GM12878 (cell line): ENCODE results near the gene APPBP2.

ENCODE experiments used
- CTCF ChIP-seq, 3 experiments: IDR thresholded peaks in 2 of 3; conservative IDR thresholded peaks in 1 of 3; 2 replicates each; pipeline ENCODE4 v1.5.1; 2011; ENCODE audit warnings: low read depth in 3 of 3, low read length in 3 of 3, mild to moderate bottlenecking in 3 of 3, control low read depth in 2 of 3, moderate library complexity in 2 of 3, inconsistent platforms in 1 of 3, mixed read lengths in 1 of 3; ENCODE audit not compliant: control insufficient read depth in 2 of 3, insufficient read depth in 1 of 3; ENCODE audit errors: extremely low read depth in 1 of 3
- EGR1 ChIP-seq, 2 experiments: IDR thresholded peaks; 1 replicate in 1 of 2; 2 replicates in 1 of 2; pipeline ENCODE4 v1.6.1; 2011 to 2012; ENCODE audit warnings: low read depth in 2 of 2, low read length in 2 of 2, borderline replicate concordance in 1 of 2, mild to moderate bottlenecking in 1 of 2, moderate library complexity in 1 of 2
- ELK1 ChIP-seq: IDR thresholded peaks from 2 replicates; pipeline ENCODE4 v1.6.1; 2012; ENCODE audit warnings: low read depth, low read length, improper control_type of control experiment
- EP300 ChIP-seq, 2 experiments: fragments of 150-350 bp in 1 of 2; IDR thresholded peaks; 2 replicates each; pipeline ENCODE4 v1.6.1; 2011 to 2012; ENCODE audit warnings: low read depth in 2 of 2, low read length in 2 of 2, borderline replicate concordance in 1 of 2, improper control_type of control experiment in 1 of 2, inconsistent platforms in 1 of 2; ENCODE audit not compliant: control insufficient read depth in 1 of 2
- FOXK2 ChIP-seq: fragments of 450-650 bp; IDR thresholded peaks from 2 replicates; pipeline ENCODE4 v1.6.1; 2017; ENCODE audit warnings: mild to moderate bottlenecking, moderate library complexity
- KDM1A ChIP-seq: fragments of 200-600 bp; sonication (generic); IDR thresholded peaks from 2 replicates; pipeline ENCODE4 v1.6.1; 2016; ENCODE audit warnings: borderline replicate concordance
- KLF5 ChIP-seq: fragments of 450-650 bp; IDR thresholded peaks from 2 replicates; pipeline ENCODE4 v1.6.1; 2014; ENCODE audit warnings: mild to moderate bottlenecking; ENCODE audit not compliant: partially characterized antibody
- PKNOX1 ChIP-seq: fragments of 450-650 bp; IDR thresholded peaks from 2 replicates; pipeline ENCODE4 v1.6.1; 2016; ENCODE audit warnings: mild to moderate bottlenecking
- POLR2A ChIP-seq: IDR thresholded peaks from 2 replicates; pipeline ENCODE4 v1.6.1; 2011; ENCODE audit warnings: low read depth, mild to moderate bottlenecking, low read length
- POU2F2 ChIP-seq: IDR thresholded peaks from 3 replicates; pipeline ENCODE4 v1.6.1; 2011; ENCODE audit warnings: low read depth, mild to moderate bottlenecking, low read length, borderline replicate concordance
- RAD21 ChIP-seq: IDR thresholded peaks from 2 replicates; pipeline ENCODE4 v1.6.1; 2011; ENCODE audit warnings: mild to moderate bottlenecking, low read depth, low read length, moderate library complexity; ENCODE audit not compliant: insufficient read depth
- SIN3A ChIP-seq: IDR thresholded peaks from 2 replicates; pipeline ENCODE4 v1.6.1; 2012; ENCODE audit warnings: low read depth, low read length, improper control_type of control experiment
- SREBF2 ChIP-seq: IDR thresholded peaks from 2 replicates; pipeline ENCODE4 v1.6.1; 2012; ENCODE audit warnings: mild to moderate bottlenecking, low read length
- YY1 ChIP-seq: IDR thresholded peaks from 2 replicates; pipeline ENCODE4 v1.6.1; 2011; ENCODE audit warnings: low read depth, mild to moderate bottlenecking, low read length

GRCh38 chr17:60435244-60436167, 90.5 kb downstream of the APPBP2 start:
- TF ChIP-seq POLR2A (no peak), KDM1A (no peak), ELK1 (no peak), SIN3A (no peak), POU2F2 (peak; percentile 51; the same call in 1 of the 3 replicates), KLF5 (no peak), RAD21 (peak; percentile 94), CTCF (IDR thresholded peaks at IDR 0.05 in 2 of 3, conservative IDR thresholded peaks at IDR 0.05 in 1 of 3; ENCODE audit: control insufficient read depth in 2 of 3, extremely low read depth in 1 of 3, insufficient read depth in 1 of 3, low read depth in 3 of 3, low read length in 3 of 3) (peak; percentile 82 to 96 (median 84); a peak in 5 of 6 replicates), PKNOX1 (no peak), EP300 (IDR thresholded peaks at IDR 0.05; ENCODE audit: borderline replicate concordance in 1 of 2, control insufficient read depth in 1 of 2, low read depth in 2 of 2, low read length in 2 of 2) (no peak), FOXK2 (no peak), SREBF2 (no peak), EGR1 (IDR thresholded peaks at IDR 0.05; ENCODE audit: borderline replicate concordance in 1 of 2, low read depth in 2 of 2, low read length in 2 of 2) (no peak), YY1 (peak; percentile 50; the same call in 1 of the 2 replicates)
